AG08396 (cell line): ENCODE measurements around the gene KCNJ12.

Experiments used
- DNase-seq: peaks from one replicate; pipeline ENCODE4 v3.0.0; 2012; ENCODE audit warnings: low spot score, mixed read lengths

KCNJ12 gene

GRCh38 chr17:21368545-21369246 lies 7.5 kb upstream of the KCNJ12 start:
- DNase-seq = no peak

- DNase-seq = no peak
Measured at GRCh38 chr17:21369395-21369794, 6.8 kb upstream of the KCNJ12 start.

DNA sequence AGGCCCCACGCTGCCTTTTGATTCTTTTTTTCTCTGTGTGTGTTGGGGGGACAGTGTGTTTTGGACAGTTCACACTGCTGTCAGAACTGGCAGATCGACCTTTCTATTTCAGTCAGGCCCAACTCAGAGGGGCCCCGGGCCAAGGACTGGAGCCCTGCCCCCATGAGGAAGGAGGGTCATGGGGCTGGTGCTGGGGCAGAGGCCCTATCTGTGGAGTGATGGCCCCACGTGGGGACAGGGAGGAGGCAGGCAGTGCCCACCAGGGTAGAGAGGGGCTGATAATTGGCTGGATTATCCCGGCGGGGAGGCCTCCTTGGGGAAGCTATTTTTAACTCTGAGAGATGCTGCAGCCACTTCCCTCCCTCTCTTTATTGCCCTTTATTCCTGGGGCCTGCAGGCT lies 5.7 kb upstream of the KCNJ12 start:
- DNase-seq = no peak

DNA sequence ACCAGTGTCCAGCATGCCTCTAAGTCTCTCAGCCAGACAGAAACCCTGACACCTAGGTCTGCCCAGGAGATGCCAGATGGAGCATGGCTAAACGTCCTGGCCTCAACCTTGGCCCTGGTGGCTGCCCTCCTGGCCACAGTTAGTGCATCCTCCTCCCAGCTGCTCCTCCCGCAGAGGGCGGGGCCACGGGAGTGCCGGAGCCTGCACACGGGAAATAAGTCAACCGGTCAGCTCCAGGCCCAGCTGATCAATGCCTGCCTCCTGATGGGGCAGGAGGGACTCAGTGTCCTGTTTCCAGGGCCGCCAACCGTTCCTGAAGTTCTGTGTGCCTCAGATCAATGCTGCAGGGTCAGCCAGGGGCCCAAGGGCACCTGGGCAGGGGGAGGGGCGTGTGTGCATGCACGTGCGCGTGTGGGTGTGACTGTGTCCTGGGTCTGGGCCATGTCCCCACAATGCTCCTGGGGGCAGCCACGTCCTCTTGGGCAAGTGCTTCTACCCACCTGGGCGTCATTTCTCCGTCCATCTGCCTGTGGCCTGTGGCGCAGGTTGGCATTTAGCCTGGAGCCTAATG lies 4.6 kb upstream of the KCNJ12 start:
- DNase-seq = no peak

GRCh38 chr17:21372256-21372954 lies 3.8 kb upstream of the KCNJ12 start:
- no peak for DNase-seq

DNA sequence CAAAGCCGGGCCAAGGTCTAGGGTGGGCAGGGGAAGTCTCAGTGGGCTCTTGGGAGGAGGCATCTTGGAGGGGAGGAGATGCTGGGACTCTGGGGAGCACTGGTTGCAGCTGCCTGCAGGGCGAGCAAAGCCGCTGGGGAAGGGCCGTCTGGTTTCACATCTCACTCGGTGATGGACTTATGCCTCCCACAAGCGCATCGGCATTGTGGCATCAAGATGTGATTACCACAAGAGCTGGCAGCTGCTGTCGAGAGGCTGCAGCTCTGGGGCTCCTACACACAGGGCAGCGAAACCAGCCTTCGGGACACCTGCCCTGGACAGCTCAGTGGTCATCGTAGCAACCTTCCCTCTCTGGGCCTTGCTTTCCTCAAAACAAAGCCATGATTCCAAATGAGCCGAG lies 3.1 kb upstream of the KCNJ12 start:
- no peak for DNase-seq

GRCh38 chr17:21373696-21374440 lies 2.3 kb upstream of the KCNJ12 start:
- no peak for DNase-seq

DNA sequence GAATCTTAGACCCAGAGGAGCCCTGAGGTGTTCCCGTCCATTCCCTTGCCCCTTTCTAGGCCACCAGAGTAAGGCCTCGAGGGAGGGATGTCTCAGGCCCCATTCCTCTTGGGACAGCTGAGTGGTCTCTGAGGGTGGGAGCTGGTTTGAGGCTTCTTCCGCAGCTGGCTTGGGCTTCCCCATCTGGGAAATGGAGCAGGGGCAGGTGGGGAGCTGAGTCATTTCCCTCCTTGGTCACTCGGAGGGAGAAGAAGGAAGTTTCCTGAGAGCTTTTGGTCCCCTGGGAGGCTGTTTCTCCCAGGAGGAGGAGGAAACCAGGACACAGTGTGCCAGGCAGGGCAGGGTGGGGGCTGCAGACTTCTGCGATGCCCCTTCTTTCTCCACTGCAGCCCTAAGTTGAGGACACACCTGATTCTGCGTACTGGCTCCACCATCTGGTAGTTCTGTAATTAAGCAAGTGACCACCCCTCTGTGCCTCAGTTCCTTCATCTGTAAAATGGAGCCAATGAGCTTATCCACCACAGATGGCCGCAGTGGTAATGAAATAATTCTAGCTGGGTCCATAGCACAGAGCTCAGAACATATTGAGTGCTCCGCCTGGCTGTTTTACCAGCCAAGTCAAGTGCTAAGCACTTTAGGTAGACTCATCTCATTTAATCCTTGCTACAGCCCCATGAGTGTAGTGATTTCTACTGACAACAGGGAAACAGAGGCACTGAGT lies 1.6 kb upstream of the KCNJ12 start:
- DNase-seq = no peak

GRCh38 chr17:21375162-21375560 lies 996 bp upstream of the KCNJ12 start:
- DNase-seq = no peak

DNA sequence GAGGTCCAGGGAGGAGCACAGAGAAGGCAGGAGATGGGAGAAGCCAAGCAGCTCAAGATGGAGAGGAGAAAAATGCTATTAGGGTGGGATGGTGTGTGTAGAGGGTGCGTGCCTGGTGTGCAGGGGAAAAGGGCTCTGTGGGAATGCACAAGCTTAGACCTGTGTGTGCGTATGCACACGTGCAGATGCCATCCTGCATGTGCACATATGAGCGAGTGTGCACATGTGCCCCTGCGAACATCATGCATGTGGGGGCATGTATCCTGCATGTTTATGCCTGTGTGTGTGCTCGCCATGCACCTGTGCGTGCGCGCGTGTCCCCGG lies 438 bp upstream of the KCNJ12 start:
- no peak for DNase-seq

- peak; percentile 63 for DNase-seq
Measured at GRCh38 chr17:21376759-21377690, 868 bp downstream of the KCNJ12 start.

GRCh38 chr17:21377705-21378396 lies 1.7 kb downstream of the KCNJ12 start:
- DNase-seq = no peak

- no peak for DNase-seq
Measured at GRCh38 chr17:21378553-21378952, 2.4 kb downstream of the KCNJ12 start.

- DNase-seq = no peak
Measured at GRCh38 chr17:21379080-21379711, 3.0 kb downstream of the KCNJ12 start.

DNA sequence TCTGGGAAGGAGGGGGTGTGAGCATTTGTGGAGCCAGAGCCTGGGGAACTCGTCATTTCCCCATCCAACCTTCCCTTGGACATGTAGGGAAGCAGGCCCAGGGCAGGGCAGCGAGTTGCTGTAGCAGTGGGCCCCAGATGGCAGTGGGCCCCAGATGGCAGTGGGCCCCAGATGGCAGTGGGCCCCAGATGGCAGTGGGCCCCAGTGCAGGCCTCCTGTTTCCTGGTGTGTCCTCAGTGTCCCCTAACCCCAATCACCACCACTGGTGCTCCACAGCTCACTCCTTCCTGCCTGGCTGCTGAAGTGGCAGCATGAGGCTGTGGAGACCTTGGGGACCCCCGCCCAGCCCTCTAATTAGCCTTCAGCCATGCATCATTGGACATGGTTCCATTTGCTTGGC lies 4.5 kb downstream of the KCNJ12 start:
- no peak for DNase-seq

- DNase-seq = no peak
Measured at GRCh38 chr17:21381076-21381706, 5.0 kb downstream of the KCNJ12 start.

GRCh38 chr17:21382560-21383495 lies 6.7 kb downstream of the KCNJ12 start:
- DNase-seq = no peak

DNA sequence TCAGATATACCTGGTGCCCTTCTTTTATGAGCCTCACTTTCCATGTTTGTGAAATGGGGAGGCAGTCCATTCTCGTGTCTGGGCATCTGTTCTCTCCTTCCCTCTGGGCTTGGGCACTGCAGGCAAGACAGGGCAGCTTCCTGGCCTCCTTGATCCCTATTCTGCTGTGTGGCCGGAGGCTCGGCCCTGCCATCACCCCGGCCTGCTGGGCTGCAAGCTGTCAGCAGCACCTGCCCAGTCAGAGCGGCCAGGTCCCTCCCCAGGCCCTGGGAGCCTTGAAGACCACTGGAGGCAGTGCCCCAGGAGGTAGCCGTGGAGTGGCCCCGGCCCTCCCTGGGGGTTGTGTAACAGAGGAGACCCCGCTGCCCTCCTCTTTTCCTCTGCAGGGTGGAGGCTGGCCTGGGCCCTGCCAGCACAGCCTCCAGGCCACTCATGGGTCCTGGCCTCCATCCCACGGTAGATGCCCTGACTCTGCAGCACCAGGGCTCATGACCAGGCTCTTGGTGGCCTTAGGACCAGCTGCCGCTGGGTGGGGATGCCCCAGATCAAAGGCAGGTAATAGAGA lies 9.2 kb downstream of the KCNJ12 start:
- DNase-seq = no peak
